ENCODE measurements around the gene ALPG.

DNA sequence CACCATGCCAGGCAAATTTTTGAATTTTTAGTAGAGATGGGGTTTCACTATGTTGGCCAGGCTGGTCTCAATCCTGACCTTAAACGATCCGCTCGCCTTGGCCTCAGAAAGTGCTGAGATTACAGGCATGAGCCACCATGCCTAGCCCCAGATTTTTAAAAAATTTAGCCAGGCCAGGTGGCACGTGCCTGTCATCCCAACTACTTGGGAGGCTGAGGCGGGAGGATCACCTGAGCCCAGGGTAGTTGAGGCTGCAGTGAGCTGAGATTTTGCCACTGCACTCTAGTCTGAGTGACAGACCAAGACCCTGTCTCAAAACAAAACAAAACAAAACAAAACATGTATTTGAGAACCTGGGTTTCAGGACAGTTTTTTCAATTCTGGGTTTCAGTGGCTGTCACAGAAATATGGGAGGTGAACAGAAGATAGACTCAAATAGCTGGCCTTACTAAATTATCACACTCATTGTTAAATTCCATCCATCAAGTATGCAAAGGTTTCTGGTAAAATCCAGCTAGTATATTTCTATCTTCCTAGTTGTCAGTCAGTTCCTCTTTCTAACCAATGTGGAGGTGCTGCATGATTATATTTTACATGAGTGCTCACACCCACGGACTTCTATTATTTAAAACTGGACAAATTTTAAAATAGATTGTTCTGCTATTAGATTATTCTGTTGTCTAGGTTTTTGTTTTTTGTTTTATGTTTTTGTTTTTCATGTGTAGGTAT is 5.4 kb downstream of the ALPG start:
- TF ChIP-seq, protein P1, sequence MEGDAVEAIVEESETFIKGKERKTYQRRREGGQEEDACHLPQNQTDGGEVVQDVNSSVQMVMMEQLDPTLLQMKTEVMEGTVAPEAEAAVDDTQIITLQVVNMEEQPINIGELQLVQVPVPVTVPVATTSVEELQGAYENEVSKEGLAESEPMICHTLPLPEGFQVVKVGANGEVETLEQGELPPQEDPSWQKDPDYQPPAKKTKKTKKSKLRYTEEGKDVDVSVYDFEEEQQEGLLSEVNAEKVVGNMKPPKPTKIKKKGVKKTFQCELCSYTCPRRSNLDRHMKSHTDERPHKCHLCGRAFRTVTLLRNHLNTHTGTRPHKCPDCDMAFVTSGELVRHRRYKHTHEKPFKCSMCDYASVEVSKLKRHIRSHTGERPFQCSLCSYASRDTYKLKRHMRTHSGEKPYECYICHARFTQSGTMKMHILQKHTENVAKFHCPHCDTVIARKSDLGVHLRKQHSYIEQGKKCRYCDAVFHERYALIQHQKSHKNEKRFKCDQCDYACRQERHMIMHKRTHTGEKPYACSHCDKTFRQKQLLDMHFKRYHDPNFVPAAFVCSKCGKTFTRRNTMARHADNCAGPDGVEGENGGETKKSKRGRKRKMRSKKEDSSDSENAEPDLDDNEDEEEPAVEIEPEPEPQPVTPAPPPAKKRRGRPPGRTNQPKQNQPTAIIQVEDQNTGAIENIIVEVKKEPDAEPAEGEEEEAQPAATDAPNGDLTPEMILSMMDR (conservative IDR thresholded peaks at IDR 0.05; ENCODE audit: low read depth, low read length), result no peak
- no peak for TF ChIP-seq EZH2 (IDR thresholded peaks at IDR 0.05; ENCODE audit: borderline replicate concordance, low read depth, low read length, poor library complexity, severe bottlenecking)
